Measurements from ENCODE around the gene TACSTD2.

GRCh38 chr1:58539553-58539952 is 37.5 kb downstream of the TACSTD2 start:
- TF ChIP-seq CTCF (IDR thresholded peaks at IDR 0.05) = no peak
- TF ChIP-seq POLR2A (IDR thresholded peaks at IDR 0.05) = no peak
- TF ChIP-seq POLR2AphosphoS5 (IDR thresholded peaks at IDR 0.05) = no peak
- TF ChIP-seq EP300 (IDR thresholded peaks at IDR 0.05) = no peak
